H1 (cell line): ENCODE measurements around the gene SATB2. TPM values are rescaled to one million over a fixed set of nuclear protein-coding genes. Genes with fewer than 3 reads are reported as not detected.

Experiments
- CTCF ChIA-PET: fragments of 300-600 bp; sonication (Branson Sonifier 250); formaldehyde crosslinking; loops from one replicate; lab custom pipeline; 2021; ENCODE audit not compliant: partially characterized antibody; lab: Charles Lee
- POLR2A ChIA-PET: fragments of 300-600 bp; sonication (Branson Sonifier 250); formaldehyde crosslinking; loops from one replicate; lab custom pipeline; 2021; ENCODE audit warnings: inconsistent platforms; ENCODE audit not compliant: partially characterized antibody; lab: Charles Lee
- DNase-seq, 2 experiments: peaks; one replicate each; pipeline versions ENCODE4 v3.0.0 to v3.0.0-alpha.2; 2010 to 2022; ENCODE audit warnings: low spot score in 2 of 2, low read depth in 1 of 2, mixed read lengths in 1 of 2
- FAIRE-seq: peaks from 2 replicates; lab custom pipeline; 2011; peaks lifted over from hg19 to GRCh38; lab: Jason Lieb, UNC
- H2AFZ ChIP-seq: 2 replicates; pipeline ENCODE4 v1.8.1; 2012; ENCODE audit warnings: low read length, inconsistent platforms
- H2AK5ac ChIP-seq: 2 replicates; pipeline ENCODE4 v1.6.1; 2013; ENCODE audit warnings: low read depth, low read length
- H2BK120ac ChIP-seq: replicated peaks from 2 replicates; pipeline ENCODE3; 2013; ENCODE audit warnings: low read depth, low read length, inconsistent platforms
- H2BK12ac ChIP-seq: 2 replicates; pipeline ENCODE4 v1.6.1; 2013; ENCODE audit warnings: low read depth, low read length
- H2BK15ac ChIP-seq: 2 replicates; pipeline ENCODE4 v1.6.1; 2013; ENCODE audit warnings: low read length
- H2BK20ac ChIP-seq: 2 replicates; pipeline ENCODE4 v1.6.1; 2013; ENCODE audit warnings: low read length
- H2BK5ac ChIP-seq: 2 replicates; pipeline ENCODE4 v1.6.1; 2013; ENCODE audit warnings: low read depth, low read length
- H3K14ac ChIP-seq: 2 replicates; pipeline ENCODE4 v1.6.1; 2013; ENCODE audit warnings: inconsistent platforms; ENCODE audit not compliant: insufficient read length
- H3K18ac ChIP-seq: 2 replicates; pipeline ENCODE4 v1.6.1; 2013; ENCODE audit warnings: low read length; ENCODE audit errors: extremely low read depth
- H3K23ac ChIP-seq: 2 replicates; pipeline ENCODE4 v1.6.1; 2013; ENCODE audit warnings: inconsistent platforms; ENCODE audit not compliant: insufficient read length
- H3K23me2 ChIP-seq: 2 replicates; pipeline ENCODE4 v1.6.1; 2013; ENCODE audit warnings: low read depth, low read length
- H3K27ac ChIP-seq: 2 replicates; pipeline ENCODE4 v1.6.1; 2011; ENCODE audit warnings: low read depth, low read length, inconsistent platforms
- H3K27me3 ChIP-seq, 4 experiments: replicated peaks in 1 of 4; 1 replicate in 1 of 4; 2 replicates in 3 of 4; pipeline versions ENCODE4 v1.6.1 to v1.8.1; 2011 to 2013; ENCODE audit warnings: low read length in 3 of 4, mild to moderate bottlenecking in 3 of 4, inconsistent platforms in 2 of 4, mixed read lengths in 2 of 4, moderate library complexity in 1 of 4; ENCODE audit not compliant: control insufficient read depth in 3 of 4, insufficient read depth in 3 of 4; ENCODE audit errors: extremely low read depth in 1 of 4
- H3K36me3 ChIP-seq, 4 experiments: 2 replicates each; pipeline versions ENCODE4 v1.6.1 to v1.8.1; 2011 to 2013; ENCODE audit warnings: mild to moderate bottlenecking in 4 of 4, low read length in 3 of 4, moderate library complexity in 2 of 4, control low read depth in 1 of 4, inconsistent platforms in 1 of 4; ENCODE audit not compliant: insufficient read depth in 4 of 4, control insufficient read depth in 2 of 4
- H3K4ac ChIP-seq: replicated peaks from 2 replicates; pipeline ENCODE3; 2013; ENCODE audit warnings: low read length, low read depth, mixed read lengths, inconsistent platforms; ENCODE audit not compliant: insufficient read length
- H3K4me1 ChIP-seq, 4 experiments: replicated peaks in 1 of 4; 1 replicate in 1 of 4; 2 replicates in 3 of 4; pipeline versions ENCODE4 v1.6.1 to v1.8.1; 2011 to 2013; ENCODE audit warnings: low read length in 3 of 4, inconsistent platforms in 2 of 4, mixed read lengths in 1 of 4; ENCODE audit not compliant: insufficient read depth in 4 of 4, control insufficient read depth in 3 of 4
- H3K4me2 ChIP-seq, 2 experiments: 2 replicates each; pipeline versions ENCODE4 v1.6.1 to v1.8.1; 2011 to 2013; ENCODE audit warnings: low read depth in 2 of 2, low read length in 2 of 2, control low read depth in 1 of 2, inconsistent platforms in 1 of 2, mild to moderate bottlenecking in 1 of 2; ENCODE audit not compliant: insufficient read depth in 1 of 2
- H3K4me3 ChIP-seq, 4 experiments: fragments of 200-600, 300-600 bp in 1 of 4; sonication (generic), shearing (Covaris generic), sonication (Bioruptor Twin) in 1 of 4; 2 replicates each; pipeline versions ENCODE4 v1.5.1 to v1.8.1; 2011 to 2016; ENCODE audit warnings: low read length in 4 of 4, low read depth in 3 of 4, control low read depth in 2 of 4, inconsistent platforms in 2 of 4, mild to moderate bottlenecking in 2 of 4, mixed read lengths in 1 of 4, moderate library complexity in 1 of 4; ENCODE audit not compliant: insufficient read depth in 2 of 4; ENCODE audit errors: extremely low read depth in 1 of 4
- H3K56ac ChIP-seq: replicated peaks from 2 replicates; pipeline ENCODE3; 2013; ENCODE audit warnings: low read depth, mild to moderate bottlenecking, mixed read lengths, low read length, inconsistent platforms; ENCODE audit not compliant: insufficient read length
- H3K79me1 ChIP-seq: 2 replicates; pipeline ENCODE4 v1.6.1; 2013; ENCODE audit warnings: low read depth, low read length, control low read depth
- H3K79me2 ChIP-seq, 2 experiments: 2 replicates each; pipeline versions ENCODE4 v1.6.1 to v1.8.1; 2012 to 2013; ENCODE audit warnings: low read length in 2 of 2, mild to moderate bottlenecking in 2 of 2, inconsistent platforms in 1 of 2; ENCODE audit not compliant: insufficient read depth in 2 of 2, control insufficient read depth in 1 of 2
- H3K9ac ChIP-seq, 4 experiments: replicated peaks in 1 of 4; 1 replicate in 1 of 4; 2 replicates in 3 of 4; pipeline versions ENCODE4 v1.6.1 to v1.8.1; 2011 to 2013; ENCODE audit warnings: low read depth in 3 of 4, low read length in 3 of 4, control low read depth in 2 of 4, mild to moderate bottlenecking in 2 of 4, moderate library complexity in 2 of 4, inconsistent platforms in 1 of 4; ENCODE audit errors: extremely low read depth in 1 of 4
- H3K9me3 ChIP-seq, 2 experiments: 2 replicates each; pipeline versions ENCODE4 v1.6.1 to v1.8.1; 2012 to 2013; ENCODE audit warnings: mild to moderate bottlenecking in 2 of 2, moderate library complexity in 2 of 2, control low read depth in 1 of 2, inconsistent platforms in 1 of 2, low read depth in 1 of 2, low read length in 1 of 2, mixed read lengths in 1 of 2; ENCODE audit not compliant: insufficient read depth in 2 of 2
- H4K20me1 ChIP-seq, 2 experiments: replicated peaks in 1 of 2; 2 replicates each; pipeline versions ENCODE3 to v1.8.1; 2011 to 2013; ENCODE audit warnings: inconsistent platforms in 2 of 2, low read length in 2 of 2, mild to moderate bottlenecking in 1 of 2; ENCODE audit not compliant: insufficient read depth in 2 of 2, control insufficient read depth in 1 of 2
- H4K5ac ChIP-seq: 2 replicates; pipeline ENCODE4 v1.6.1; 2013; ENCODE audit warnings: low read length, low read depth, mixed read lengths, inconsistent platforms; ENCODE audit not compliant: insufficient read length
- H4K8ac ChIP-seq: 2 replicates; pipeline ENCODE4 v1.8.0; 2013; ENCODE audit warnings: mild to moderate bottlenecking, moderate library complexity, low read length, inconsistent platforms; ENCODE audit not compliant: insufficient read depth; ENCODE audit errors: extremely low read depth
- H4K91ac ChIP-seq: replicated peaks from 2 replicates; pipeline ENCODE3; 2013; ENCODE audit warnings: low read length, mixed read lengths, inconsistent platforms; ENCODE audit not compliant: insufficient read length
- CTBP2 ChIP-seq: IDR thresholded peaks from 2 replicates; pipeline ENCODE4 v1.7.0; 2011; ENCODE audit warnings: borderline replicate concordance, mild to moderate bottlenecking, moderate library complexity, mixed read lengths, low read length; ENCODE audit not compliant: insufficient read depth, insufficient read length
- E2F6 ChIP-seq: IDR thresholded peaks from 2 replicates; pipeline ENCODE4 v1.6.1; 2012; ENCODE audit warnings: inconsistent platforms
- EZH2 ChIP-seq: fragments of 200-600 bp; sonication (generic); IDR thresholded peaks from 2 replicates; pipeline ENCODE4 v1.7.1; 2012; ENCODE audit warnings: low read depth, mild to moderate bottlenecking, moderate library complexity, low read length, inconsistent platforms; ENCODE audit not compliant: severe bottlenecking
- FOSL1 ChIP-seq: IDR thresholded peaks from 2 replicates; pipeline ENCODE4 v1.6.1; 2011; ENCODE audit warnings: mild to moderate bottlenecking, low read depth, low read length, moderate library complexity; ENCODE audit not compliant: insufficient read depth
- KDM1A ChIP-seq: fragments of 200-600, 300-600 bp; sonication (generic); IDR thresholded peaks from 2 replicates; pipeline ENCODE4 v1.7.1; 2016; ENCODE audit warnings: mild to moderate bottlenecking, low read length, borderline replicate concordance
- KDM4A ChIP-seq: IDR thresholded peaks from one replicate; pipeline ENCODE4 v1.7.1; 2012; ENCODE audit warnings: low read depth, mild to moderate bottlenecking, moderate library complexity, low read length, inconsistent platforms; ENCODE audit not compliant: severe bottlenecking
- MAX ChIP-seq: IDR thresholded peaks from 2 replicates; pipeline ENCODE4 v1.6.1; 2012; ENCODE audit warnings: inconsistent platforms
- NRF1 ChIP-seq: IDR thresholded peaks from 2 replicates; pipeline ENCODE4 v1.6.1; 2011; ENCODE audit warnings: mild to moderate bottlenecking, low read depth, low read length, improper control_type of control experiment
- RNF2 ChIP-seq: fragments of 200-900, 300-1000 bp; sonication (generic); IDR thresholded peaks from 2 replicates; pipeline ENCODE4 v1.7.1; 2016; ENCODE audit warnings: borderline replicate concordance, low read depth, mild to moderate bottlenecking, antibody characterized with exemption, low read length; ENCODE audit not compliant: poor library complexity, severe bottlenecking; ENCODE audit errors: missing control alignments
- RXRA ChIP-seq: IDR thresholded peaks from 2 replicates; pipeline ENCODE4 v1.6.1; 2011; ENCODE audit warnings: low read depth, mild to moderate bottlenecking, low read length, moderate library complexity; ENCODE audit not compliant: insufficient read depth
- TAF7 ChIP-seq: optimal IDR thresholded peaks from 2 replicates; pipeline ENCODE3; 2011; ENCODE audit warnings: low read depth, mild to moderate bottlenecking, inconsistent platforms, low read length, moderate library complexity, borderline replicate concordance
- TCF12 ChIP-seq: IDR thresholded peaks from 2 replicates; pipeline ENCODE4 v1.6.1; 2011; ENCODE audit warnings: low read depth, mild to moderate bottlenecking, low read length
- WGBS, 2 experiments: shearing (Covaris generic) in 1 of 2; methylation state at CpG; one replicate each; pipeline versions ENCODE4 v1.1.6 to v1.1.7; 2013 to 2015; ENCODE audit warnings: low lambda C conversion rate in 2 of 2, mixed read lengths in 2 of 2, inconsistent platforms in 1 of 2, low coverage in 1 of 2, missing lambda C conversion rate in 1 of 2; ENCODE audit not compliant: insufficient replicate concordance in 2 of 2, insufficient coverage in 1 of 2, insufficient read length in 1 of 2; ENCODE audit errors: extremely low coverage in 1 of 2, missing lambda C conversion rate in 1 of 2; 5-methylcytosine and 5-hydroxymethylcytosine counted together
- polyA plus RNA-seq, 7 experiments: library from polyadenylated mRNA; depleted of rRNA in 3 of 7; stranded (reverse) in 5 of 7; unstranded in 2 of 7; fragments of >200 nt in 5 of 7; fragments of 200-250 nt in 2 of 7; gene quantifications; 1 replicate in 5 of 7; 2 replicates in 1 of 7; 4 replicates in 1 of 7; pipeline versions ENCODE4 v1.2.1 to v1.2.3, GENCODE V29; 2011 to 2013; ENCODE audit warnings: missing spikeins in 2 of 7, mixed read lengths in 2 of 7
- total RNA-seq: library from RNA; stranded (reverse); fragmentation: NEBNext Ultra II Directional; extraction: Animal tissue kit (Norgen Biotek cat#: 25700); gene quantifications from 2 replicates; pipeline ENCODE4 v1.2.1, GENCODE V29; 2021

The SATB2 gene
- total and polyA plus RNA-seq, 2 of the 8 experiments (the other 6 are each of a cell fraction or from before 2014, with no cell fraction given) = 1.3 to 5.7 TPM

- no peaks in the 10 kb centered on the region for H3K79me2 ChIP-seq
- no peaks in the 10 kb centered on the region for H3K79me1 ChIP-seq
- no peaks in the 10 kb centered on the region for H3K4me1 ChIP-seq
- H3K56ac ChIP-seq = no peak overlapping the region
- no peak overlapping the region for H3K14ac ChIP-seq
- POLR2A ChIA-PET = no interaction called here
- H3K23ac ChIP-seq = no peak overlapping the region
- FAIRE-seq (no peak), DNase-seq (no peak)
- H3K36me3 ChIP-seq = no peaks in the 10 kb centered on the region; a peak in 1 of 8 replicates
- H2BK15ac ChIP-seq = no peak overlapping the region
- no peaks in the 10 kb centered on the region for H4K20me1 ChIP-seq
- H2AK5ac ChIP-seq = no peak overlapping the region
- no peak overlapping the region for H4K91ac ChIP-seq
- no peak overlapping the region for H3K4me3 ChIP-seq
- no peak overlapping the region for H3K4me2 ChIP-seq
- H3K9me3 ChIP-seq = no peaks in the 10 kb centered on the region
- H3K4ac ChIP-seq = no peak overlapping the region
- CTCF ChIA-PET = no interaction called here
- H3K23me2 ChIP-seq = no peaks in the 10 kb centered on the region
- H4K8ac ChIP-seq = no peak overlapping the region
- no peak overlapping the region for H2BK12ac ChIP-seq
- H2BK5ac ChIP-seq = no peak overlapping the region
- no peak overlapping the region for H4K5ac ChIP-seq
- H2BK120ac ChIP-seq = no peak overlapping the region
- no peak overlapping the region for H2AFZ ChIP-seq
- no peak overlapping the region for H3K18ac ChIP-seq
- no peaks in the 10 kb centered on the region for H3K27me3 ChIP-seq
- no peak overlapping the region for H3K9ac ChIP-seq
- no peak overlapping the region for H3K27ac ChIP-seq
- H2BK20ac ChIP-seq = no peak overlapping the region
- 100% methylated on average over 2 of the region's 2 CpGs; no CpG with 5 or more reads in 1 of the 2 experiments for WGBS, 2 experiments
- TF ChIP-seq EZH2 (no peak), RXRA (no peak), TCF12 (no peak), RNF2 (no peak), MAX (no peak), CTBP2 (no peak), FOSL1 (no peak), KDM4A (no peak), TAF7 (no peak), E2F6 (no peak), KDM1A (no peak), NRF1 (no peak)
Observed at GRCh38 chr2:199219551-199219950, 238.2 kb downstream of the SATB2 start.
